GM21360 (cell line): ENCODE measurements around the gene TBC1D2B.
"Not testable (repeated sequence)": the region's sequence is repeated elsewhere in the genome, so short reads cannot be mapped to it uniquely, and the experiment has no call there.

Experiments
- ATAC-seq: cut with Tn5 transposase; IDR thresholded peaks from one replicate; pipeline ENCODE4 v1.9.1; 2021; ENCODE audit warnings: mild to moderate bottlenecking, moderate library complexity; ENCODE audit not compliant: unreplicated experiment

The TBC1D2B gene

DNA sequence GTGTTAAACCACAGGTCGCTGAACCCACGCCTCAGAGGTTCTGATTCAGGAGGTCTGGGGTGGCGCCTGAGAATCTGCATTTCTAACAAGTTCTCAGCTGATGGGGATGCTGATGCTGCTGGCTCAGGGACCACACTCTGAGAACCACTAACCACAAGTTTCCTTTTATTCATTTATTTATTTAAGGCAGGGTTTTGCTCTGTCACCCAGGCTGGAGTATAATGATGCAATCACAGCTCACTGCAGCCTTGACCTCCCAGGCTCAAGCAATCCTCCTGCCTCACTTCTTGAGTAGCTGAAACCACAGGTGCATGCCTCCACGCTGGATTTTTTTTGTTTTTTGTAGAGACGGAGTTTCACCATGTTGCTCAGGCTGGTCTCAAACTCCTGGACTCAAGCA lies 123.6 kb downstream of the TBC1D2B start:
- ATAC-seq = not testable (repeated sequence)

DNA sequence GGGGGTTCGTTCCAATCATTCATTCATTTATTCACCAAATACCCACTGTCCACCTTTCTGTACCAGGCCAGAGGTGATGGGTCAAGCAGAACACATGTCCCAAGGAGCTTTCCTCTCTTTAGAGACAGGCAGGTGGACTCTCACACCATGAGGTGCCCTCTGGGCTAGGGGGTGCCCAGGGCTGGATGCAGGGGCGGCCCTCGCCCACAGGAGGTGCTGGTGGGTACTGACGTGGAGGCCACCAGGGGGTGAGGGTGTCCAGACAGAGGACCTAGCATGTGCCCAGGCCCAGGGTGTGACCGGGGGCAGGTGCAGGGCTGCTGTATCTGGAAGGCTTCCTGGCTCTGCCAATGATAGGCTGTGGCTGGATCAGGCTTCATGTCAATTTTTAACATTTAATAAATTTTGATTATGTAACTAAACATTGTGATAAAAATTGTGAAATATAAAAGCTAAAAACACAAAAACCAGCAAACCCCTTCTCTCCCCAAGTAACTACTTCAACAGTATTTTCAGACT lies 124.5 kb downstream of the TBC1D2B start:
- not testable (repeated sequence) for ATAC-seq

DNA sequence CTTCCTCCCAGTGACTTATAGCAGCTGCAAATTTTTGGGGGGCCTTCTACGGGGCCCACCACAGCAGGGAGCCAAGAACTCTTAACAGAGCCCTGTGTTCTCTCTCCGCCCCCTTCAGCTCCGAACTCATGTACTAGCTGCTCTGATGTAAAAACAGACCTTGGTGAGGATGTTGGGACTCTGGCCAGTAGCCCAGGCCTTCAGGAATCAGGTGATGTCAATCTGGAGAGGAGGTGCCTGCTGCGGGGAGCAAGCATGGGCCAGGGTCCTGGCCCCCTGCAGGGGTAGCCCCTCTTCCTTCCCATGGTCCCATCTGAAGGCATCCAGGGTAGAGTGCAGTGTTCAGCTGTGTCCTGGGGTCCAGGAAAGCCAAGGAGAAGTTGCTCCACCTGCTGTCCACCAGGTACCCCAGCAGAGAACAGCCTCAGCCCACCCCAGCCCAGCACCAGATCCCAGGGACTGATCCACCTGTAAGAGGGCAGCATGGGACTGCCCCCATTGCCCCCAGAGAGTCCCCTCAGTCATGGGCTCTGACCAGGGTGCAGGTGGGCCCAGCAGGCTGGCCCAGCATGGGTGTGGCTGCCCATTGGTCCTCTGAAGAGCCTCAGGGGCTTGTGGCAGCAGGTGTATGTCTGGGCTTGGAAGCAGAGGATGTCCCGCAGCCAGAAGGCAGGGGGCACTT lies 126.3 kb downstream of the TBC1D2B start:
- ATAC-seq = not testable (repeated sequence)

DNA sequence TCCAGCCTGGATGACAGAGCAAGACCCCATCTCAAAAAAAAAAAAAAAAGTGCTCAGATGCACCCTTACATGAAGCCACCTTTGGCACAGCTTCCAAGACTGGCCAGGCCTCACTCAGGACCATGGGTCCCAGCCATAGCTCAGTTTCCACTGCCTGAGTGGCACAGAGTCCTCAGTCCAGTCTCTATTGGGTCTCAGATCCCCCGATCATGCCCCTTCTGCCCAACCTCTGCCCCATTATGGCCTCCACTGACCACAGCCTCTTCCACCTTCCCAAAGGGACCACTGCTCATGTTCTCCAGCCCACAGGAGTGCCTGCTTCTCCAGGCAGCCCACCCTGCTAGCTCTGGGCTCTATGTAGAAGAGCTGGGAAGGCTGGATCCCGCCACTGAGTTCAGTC lies 127.0 kb downstream of the TBC1D2B start:
- not testable (repeated sequence) for ATAC-seq

DNA sequence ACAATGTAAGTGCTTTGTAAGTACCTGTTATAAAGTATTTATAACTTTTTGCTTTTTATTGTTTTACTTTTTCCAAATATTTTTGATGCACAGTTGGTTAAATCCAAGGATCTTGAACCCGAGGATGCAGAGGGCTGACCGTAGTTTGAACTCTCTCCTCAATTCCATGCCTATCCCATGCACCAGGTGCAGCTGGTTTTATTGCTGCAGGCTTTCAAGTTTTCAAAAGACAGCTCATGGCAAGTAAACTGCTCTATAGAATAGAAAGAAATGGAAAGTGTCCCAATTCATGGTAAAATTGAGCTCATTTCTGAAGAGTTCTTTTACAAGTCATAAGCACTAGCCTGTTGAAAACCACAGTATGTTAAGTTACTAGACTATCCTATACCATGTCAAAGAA lies 131.9 kb downstream of the TBC1D2B start:
- no peak for ATAC-seq
